ENCODE measurements around the gene PPP6C. TPM values are rescaled to one million over a fixed set of nuclear protein-coding genes. Genes with fewer than 3 reads are reported as not detected.

The PPP6C gene
- total and polyA plus RNA-seq, 2 donors (not counting 1 experiment from before 2014, with no cell fraction given), result 12.7 to 47.9 TPM

DNA sequence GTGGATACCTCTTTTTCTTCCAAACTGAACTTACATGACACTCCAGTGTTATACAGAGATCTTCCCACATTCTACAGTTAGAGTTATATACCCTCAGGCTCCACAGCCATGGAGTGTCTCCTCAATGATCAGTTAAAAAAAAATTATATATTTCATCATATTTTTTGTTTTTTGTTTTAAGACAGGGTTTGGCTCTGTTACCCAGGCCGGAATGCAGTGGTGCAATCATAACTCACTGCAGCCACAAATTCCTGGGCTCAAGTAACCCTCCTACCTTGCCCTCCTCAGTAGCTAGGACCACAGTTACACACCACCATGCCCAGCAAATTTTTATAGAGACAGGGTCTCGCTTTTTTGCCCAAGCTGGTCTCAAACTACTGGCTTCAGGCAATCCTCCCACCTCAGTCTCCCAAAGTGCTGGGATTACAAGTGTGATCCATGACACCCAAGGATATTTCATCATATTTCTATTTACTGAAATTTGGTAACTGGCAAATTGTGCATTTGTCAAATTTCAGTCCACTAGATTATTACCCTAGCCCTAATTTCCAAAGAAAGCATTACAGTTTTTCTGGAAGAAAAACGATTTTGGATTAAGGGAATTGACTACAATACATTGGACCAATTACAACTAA lies 28.2 kb downstream of the PPP6C start:
- Histone ChIP-seq H3K27ac (ENCODE audit: insufficient read depth, low read length) (no peak overlapping the region), H3K36me3 (ENCODE audit: control insufficient read depth, insufficient read depth, low read length) (no peaks in the 10 kb centered on the region), H3K79me2 (ENCODE audit: control insufficient read depth, insufficient read depth, low read length) (no peaks in the 10 kb centered on the region), H3K4me3 (replicated peaks in 1 of 4; ENCODE audit: control extremely low read depth in 1 of 4, insufficient read depth in 1 of 4, low read depth in 3 of 4, low read length in 4 of 4) (no peak overlapping the region), H3K4me1 (ENCODE audit: control insufficient read depth, extremely low read depth, insufficient read depth, low read length) (no peaks in the 10 kb centered on the region), H2AFZ (ENCODE audit: low read length) (no peak overlapping the region), H3K9me3 (ENCODE audit: control insufficient read depth, insufficient read depth, low read depth, low read length) (no peaks in the 10 kb centered on the region), H3K4me2 (ENCODE audit: extremely low read depth, insufficient read depth, low read length) (no peak overlapping the region), H3K27me3 (ENCODE audit: control insufficient read depth, insufficient read depth, low read length) (no peaks in the 10 kb centered on the region), H3K9ac (ENCODE audit: insufficient read depth, low read length) (no peak overlapping the region), H4K20me1 (ENCODE audit: control insufficient read depth, extremely low read depth, insufficient read depth, low read length) (no peaks in the 10 kb centered on the region)
- no peak for TF ChIP-seq EZH2 (IDR thresholded peaks at IDR 0.05; ENCODE audit: low read length, missing control alignments)
- TF ChIP-seq, protein P1, sequence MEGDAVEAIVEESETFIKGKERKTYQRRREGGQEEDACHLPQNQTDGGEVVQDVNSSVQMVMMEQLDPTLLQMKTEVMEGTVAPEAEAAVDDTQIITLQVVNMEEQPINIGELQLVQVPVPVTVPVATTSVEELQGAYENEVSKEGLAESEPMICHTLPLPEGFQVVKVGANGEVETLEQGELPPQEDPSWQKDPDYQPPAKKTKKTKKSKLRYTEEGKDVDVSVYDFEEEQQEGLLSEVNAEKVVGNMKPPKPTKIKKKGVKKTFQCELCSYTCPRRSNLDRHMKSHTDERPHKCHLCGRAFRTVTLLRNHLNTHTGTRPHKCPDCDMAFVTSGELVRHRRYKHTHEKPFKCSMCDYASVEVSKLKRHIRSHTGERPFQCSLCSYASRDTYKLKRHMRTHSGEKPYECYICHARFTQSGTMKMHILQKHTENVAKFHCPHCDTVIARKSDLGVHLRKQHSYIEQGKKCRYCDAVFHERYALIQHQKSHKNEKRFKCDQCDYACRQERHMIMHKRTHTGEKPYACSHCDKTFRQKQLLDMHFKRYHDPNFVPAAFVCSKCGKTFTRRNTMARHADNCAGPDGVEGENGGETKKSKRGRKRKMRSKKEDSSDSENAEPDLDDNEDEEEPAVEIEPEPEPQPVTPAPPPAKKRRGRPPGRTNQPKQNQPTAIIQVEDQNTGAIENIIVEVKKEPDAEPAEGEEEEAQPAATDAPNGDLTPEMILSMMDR (conservative IDR thresholded peaks at IDR 0.05 in 1 of 2, IDR thresholded peaks at IDR 0.05 in 1 of 2; ENCODE audit: low read depth in 1 of 2, low read length in 2 of 2), result no peak
- peak; percentile 38 to 52 for DNase-seq (ENCODE audit: low read depth in 2 of 2)

DNA sequence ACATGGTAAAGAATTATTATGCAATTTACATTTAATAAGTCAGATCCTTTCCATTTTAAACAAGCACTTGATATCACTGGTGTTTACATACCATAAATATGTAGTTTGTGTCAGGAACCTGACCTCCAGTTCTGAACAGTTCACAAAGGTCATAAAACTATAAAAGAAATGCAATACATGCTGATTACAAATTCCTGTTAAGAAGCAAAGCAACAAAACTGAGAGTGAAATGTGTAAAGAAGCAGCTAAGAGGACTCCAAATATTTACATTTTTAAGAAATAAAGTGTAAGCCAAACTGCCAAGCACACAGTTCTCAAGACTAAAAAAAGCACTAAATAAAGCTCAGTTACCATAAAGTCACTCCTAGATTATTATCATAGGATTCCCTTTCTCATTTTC lies 28.9 kb downstream of the PPP6C start:
- Histone ChIP-seq H3K27me3 (ENCODE audit: control insufficient read depth, insufficient read depth, low read length) (no peaks in the 10 kb centered on the region), H2AFZ (ENCODE audit: low read length) (no peak overlapping the region), H3K9me3 (ENCODE audit: control insufficient read depth, insufficient read depth, low read depth, low read length) (no peaks in the 10 kb centered on the region), H3K4me3 (replicated peaks in 1 of 4; ENCODE audit: control extremely low read depth in 1 of 4, insufficient read depth in 1 of 4, low read depth in 3 of 4, low read length in 4 of 4) (no peak overlapping the region), H3K9ac (ENCODE audit: insufficient read depth, low read length) (no peak overlapping the region), H3K4me2 (ENCODE audit: extremely low read depth, insufficient read depth, low read length) (no peak overlapping the region), H3K36me3 (ENCODE audit: control insufficient read depth, insufficient read depth, low read length) (no peaks in the 10 kb centered on the region), H3K27ac (ENCODE audit: insufficient read depth, low read length) (no peak overlapping the region), H4K20me1 (ENCODE audit: control insufficient read depth, extremely low read depth, insufficient read depth, low read length) (no peaks in the 10 kb centered on the region), H3K4me1 (ENCODE audit: control insufficient read depth, extremely low read depth, insufficient read depth, low read length) (no peaks in the 10 kb centered on the region), H3K79me2 (ENCODE audit: control insufficient read depth, insufficient read depth, low read length) (no peaks in the 10 kb centered on the region)
- DNase-seq (ENCODE audit: low read depth in 2 of 2), result no peak
- no peak for TF ChIP-seq EZH2 (IDR thresholded peaks at IDR 0.05; ENCODE audit: low read length, missing control alignments)
- TF ChIP-seq, protein P1 (conservative IDR thresholded peaks at IDR 0.05 in 1 of 2, IDR thresholded peaks at IDR 0.05 in 1 of 2; ENCODE audit: low read depth in 1 of 2, low read length in 2 of 2), result no peak

DNA sequence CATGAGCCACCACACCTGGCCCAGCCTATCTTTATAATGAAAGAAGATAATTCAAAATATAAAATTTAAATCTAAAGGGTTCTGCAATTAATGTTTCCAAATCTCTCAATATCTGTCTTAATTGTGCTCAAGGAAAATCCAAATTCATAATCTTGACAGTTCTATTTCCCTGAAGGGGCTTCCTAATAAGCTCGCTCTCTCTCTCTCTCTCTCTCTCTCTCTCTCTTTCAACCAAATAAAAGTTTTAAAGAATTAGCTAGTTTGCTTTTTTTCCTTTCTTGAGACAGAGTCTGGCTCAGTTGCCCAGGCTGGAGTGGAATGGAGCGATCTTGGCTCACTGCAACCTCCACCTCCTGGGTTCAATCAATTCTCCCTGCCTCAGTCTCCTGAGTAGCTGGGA lies 33.1 kb downstream of the PPP6C start:
- no peak for DNase-seq (ENCODE audit: low read depth in 2 of 2)
- Histone ChIP-seq H3K27ac (ENCODE audit: insufficient read depth, low read length) (no peak overlapping the region), H4K20me1 (ENCODE audit: control insufficient read depth, extremely low read depth, insufficient read depth, low read length) (no peaks in the 10 kb centered on the region), H3K4me2 (ENCODE audit: extremely low read depth, insufficient read depth, low read length) (no peak overlapping the region), H3K27me3 (ENCODE audit: control insufficient read depth, insufficient read depth, low read length) (no peaks in the 10 kb centered on the region), H3K79me2 (ENCODE audit: control insufficient read depth, insufficient read depth, low read length) (no peaks in the 10 kb centered on the region), H3K4me1 (ENCODE audit: control insufficient read depth, extremely low read depth, insufficient read depth, low read length) (no peaks in the 10 kb centered on the region), H3K9ac (ENCODE audit: insufficient read depth, low read length) (no peak overlapping the region), H3K4me3 (replicated peaks in 1 of 4; ENCODE audit: control extremely low read depth in 1 of 4, insufficient read depth in 1 of 4, low read depth in 3 of 4, low read length in 4 of 4) (no peak overlapping the region), H2AFZ (ENCODE audit: low read length) (no peak overlapping the region), H3K36me3 (ENCODE audit: control insufficient read depth, insufficient read depth, low read length) (peaks cover 2% of the 10 kb centered on the region), H3K9me3 (ENCODE audit: control insufficient read depth, insufficient read depth, low read depth, low read length) (no peaks in the 10 kb centered on the region)
- TF ChIP-seq, protein P1 (conservative IDR thresholded peaks at IDR 0.05 in 1 of 2, IDR thresholded peaks at IDR 0.05 in 1 of 2; ENCODE audit: low read depth in 1 of 2, low read length in 2 of 2), result no peak
- TF ChIP-seq EZH2 (IDR thresholded peaks at IDR 0.05; ENCODE audit: low read length, missing control alignments), result no peak
